ENCODE measurements around the gene SCFD2.
A peak's percentile ranks its signal among the peaks of the same experiment; 100 is the strongest.
"Not testable (repeated sequence)": the region's sequence is repeated elsewhere in the genome, so short reads cannot be mapped to it uniquely, and the experiment has no call there.

The SCFD2 gene

DNA sequence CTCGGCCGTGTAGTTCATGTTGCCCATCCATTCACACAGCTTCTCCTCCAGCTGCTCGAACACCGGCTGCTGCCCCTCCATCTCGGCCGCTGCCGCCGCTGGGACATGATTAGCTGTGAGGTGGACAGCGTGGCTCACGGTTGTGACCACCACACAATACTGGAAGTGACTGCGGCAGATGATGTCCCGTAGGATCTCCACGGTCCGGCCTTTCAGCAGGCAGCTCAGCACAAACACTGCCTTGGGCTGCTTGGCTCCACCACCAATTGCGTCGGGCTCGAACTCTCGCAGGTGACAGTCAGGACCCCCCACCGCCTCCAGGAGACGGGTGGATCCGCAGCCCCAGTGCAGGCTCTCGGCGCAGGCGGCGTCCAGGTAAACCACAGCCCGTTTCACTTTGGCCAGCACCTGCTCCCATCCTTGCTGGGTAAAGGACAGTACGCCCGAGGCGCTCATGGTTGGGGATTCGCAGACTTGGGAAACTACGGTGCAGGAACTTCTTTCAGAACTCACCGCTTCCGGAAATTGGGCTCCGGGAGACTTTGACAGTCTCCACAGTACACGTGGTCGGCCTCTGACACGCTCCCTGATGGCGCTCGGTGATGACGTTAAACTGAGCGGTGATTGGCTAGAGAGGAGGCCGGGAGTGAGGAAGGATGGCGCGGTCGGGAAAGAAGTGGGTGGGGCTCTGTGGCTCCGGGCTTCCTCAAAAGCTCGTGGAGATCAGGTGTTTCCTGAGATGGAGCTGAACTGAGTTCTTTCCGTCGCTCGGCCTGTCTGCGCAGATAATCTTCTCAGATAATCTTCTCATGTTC is at the start of gene SCFD2:
Gene SCFD2 (minus strand): TSS at position 576 of the 815 bp plus-strand sequence.
- peak within 1 kb of the TSS; percentile 65 for H3K27ac ChIP-seq
- ChIA-PET CTCF (interaction anchor here (0.6 kb wide), 2 partner anchors 78 to 868 kb away, joined by 3 read pairs; no protein-coding TSS in a partner anchor), POLR2A (ENCODE audit: low non-redundant PET) (interaction anchor here (0.8 kb wide), 1 partner anchor 18 kb away, joined by 3 read pairs; no protein-coding TSS in a partner anchor)
- TF ChIP-seq, protein P1, sequence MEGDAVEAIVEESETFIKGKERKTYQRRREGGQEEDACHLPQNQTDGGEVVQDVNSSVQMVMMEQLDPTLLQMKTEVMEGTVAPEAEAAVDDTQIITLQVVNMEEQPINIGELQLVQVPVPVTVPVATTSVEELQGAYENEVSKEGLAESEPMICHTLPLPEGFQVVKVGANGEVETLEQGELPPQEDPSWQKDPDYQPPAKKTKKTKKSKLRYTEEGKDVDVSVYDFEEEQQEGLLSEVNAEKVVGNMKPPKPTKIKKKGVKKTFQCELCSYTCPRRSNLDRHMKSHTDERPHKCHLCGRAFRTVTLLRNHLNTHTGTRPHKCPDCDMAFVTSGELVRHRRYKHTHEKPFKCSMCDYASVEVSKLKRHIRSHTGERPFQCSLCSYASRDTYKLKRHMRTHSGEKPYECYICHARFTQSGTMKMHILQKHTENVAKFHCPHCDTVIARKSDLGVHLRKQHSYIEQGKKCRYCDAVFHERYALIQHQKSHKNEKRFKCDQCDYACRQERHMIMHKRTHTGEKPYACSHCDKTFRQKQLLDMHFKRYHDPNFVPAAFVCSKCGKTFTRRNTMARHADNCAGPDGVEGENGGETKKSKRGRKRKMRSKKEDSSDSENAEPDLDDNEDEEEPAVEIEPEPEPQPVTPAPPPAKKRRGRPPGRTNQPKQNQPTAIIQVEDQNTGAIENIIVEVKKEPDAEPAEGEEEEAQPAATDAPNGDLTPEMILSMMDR (conservative IDR thresholded peaks at IDR 0.05; ENCODE audit: low read depth): no peak
- peak; percentile 98 for DNase-seq (ENCODE audit: low spot score)

DNA sequence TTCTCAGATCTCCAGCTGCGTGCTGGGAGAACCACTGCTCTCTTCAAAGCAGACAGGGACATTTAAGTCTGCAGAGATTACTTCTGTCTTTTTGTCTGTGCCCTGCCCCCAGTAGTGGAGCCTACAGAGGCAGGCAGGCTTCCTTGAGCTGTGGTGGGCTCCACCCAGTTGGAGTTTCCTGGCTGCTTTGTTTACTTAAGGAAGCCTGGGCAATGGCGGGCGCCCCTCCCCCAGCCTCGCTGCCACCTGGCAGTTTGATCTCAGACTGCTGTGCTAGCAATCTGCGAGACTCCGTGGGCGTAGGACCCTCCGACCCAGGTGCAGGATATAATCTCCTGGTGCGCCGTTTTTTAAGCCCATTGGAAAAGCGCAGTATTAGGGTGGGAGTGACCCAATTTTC is 43.6 kb upstream of the SCFD2 start:
- DNase-seq (ENCODE audit: low spot score); H3K27ac ChIP-seq; POLR2A ChIA-PET (ENCODE audit: low non-redundant PET); CTCF ChIA-PET: not testable (repeated sequence)

DNA sequence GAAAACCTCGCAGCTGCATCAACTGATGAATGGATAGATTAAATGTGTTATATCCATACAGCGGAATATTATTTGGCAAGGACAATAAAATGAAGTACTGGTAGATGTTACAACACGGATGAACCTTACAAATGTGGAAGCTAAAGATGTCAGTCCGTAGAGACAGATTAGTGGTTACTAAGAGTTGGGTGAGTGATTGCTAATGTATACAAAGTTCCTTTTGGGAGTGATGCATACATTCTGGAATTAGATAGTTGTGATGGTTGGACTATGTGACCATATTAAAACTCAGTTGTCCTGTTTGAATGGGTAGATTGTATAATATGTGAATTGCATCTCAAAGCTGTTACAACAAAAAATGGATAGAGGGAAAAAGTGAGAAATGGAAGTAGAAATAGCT is 14.4 kb upstream of the SCFD2 start:
- TF ChIP-seq, protein P1 (conservative IDR thresholded peaks at IDR 0.05; ENCODE audit: low read depth): no peak
- no peak for DNase-seq (ENCODE audit: low spot score)
- no peak overlapping the region for H3K27ac ChIP-seq
- ChIA-PET CTCF (interaction anchor here (1.1 kb wide), 1 partner anchor 10 kb away, joined by 3 read pairs; no protein-coding TSS in a partner anchor), POLR2A (ENCODE audit: low non-redundant PET) (no interaction called here)

DNA sequence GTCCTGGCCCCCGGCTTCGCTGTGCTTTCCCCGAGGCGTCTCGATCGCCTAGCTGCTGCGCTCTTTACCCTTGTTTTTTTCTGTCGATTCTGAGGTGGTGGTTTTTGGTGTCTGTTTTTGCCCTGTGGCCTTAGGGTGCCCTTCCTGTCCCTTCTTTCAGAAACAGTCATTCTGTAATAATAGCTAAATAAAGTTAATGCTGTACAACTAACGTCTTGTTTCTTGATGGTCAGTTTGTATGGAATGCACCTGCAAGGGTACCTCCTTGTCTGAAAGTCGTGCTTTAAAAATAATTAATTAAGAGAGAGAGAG is 12.3 kb upstream of the SCFD2 start:
- ChIA-PET POLR2A (ENCODE audit: low non-redundant PET) (interaction anchor here (1.0 kb wide), 1 partner anchor 12 kb away, joined by 3 read pairs; no protein-coding TSS in a partner anchor), CTCF (interaction anchor here (0.6 kb wide), 1 partner anchor 1275 kb away, joined by 6 read pairs; no protein-coding TSS in a partner anchor)
- no peak for DNase-seq (ENCODE audit: low spot score)
- H3K27ac ChIP-seq: peak overlapping the region; percentile 77
- TF ChIP-seq, protein P1 (conservative IDR thresholded peaks at IDR 0.05; ENCODE audit: low read depth): no peak

DNA sequence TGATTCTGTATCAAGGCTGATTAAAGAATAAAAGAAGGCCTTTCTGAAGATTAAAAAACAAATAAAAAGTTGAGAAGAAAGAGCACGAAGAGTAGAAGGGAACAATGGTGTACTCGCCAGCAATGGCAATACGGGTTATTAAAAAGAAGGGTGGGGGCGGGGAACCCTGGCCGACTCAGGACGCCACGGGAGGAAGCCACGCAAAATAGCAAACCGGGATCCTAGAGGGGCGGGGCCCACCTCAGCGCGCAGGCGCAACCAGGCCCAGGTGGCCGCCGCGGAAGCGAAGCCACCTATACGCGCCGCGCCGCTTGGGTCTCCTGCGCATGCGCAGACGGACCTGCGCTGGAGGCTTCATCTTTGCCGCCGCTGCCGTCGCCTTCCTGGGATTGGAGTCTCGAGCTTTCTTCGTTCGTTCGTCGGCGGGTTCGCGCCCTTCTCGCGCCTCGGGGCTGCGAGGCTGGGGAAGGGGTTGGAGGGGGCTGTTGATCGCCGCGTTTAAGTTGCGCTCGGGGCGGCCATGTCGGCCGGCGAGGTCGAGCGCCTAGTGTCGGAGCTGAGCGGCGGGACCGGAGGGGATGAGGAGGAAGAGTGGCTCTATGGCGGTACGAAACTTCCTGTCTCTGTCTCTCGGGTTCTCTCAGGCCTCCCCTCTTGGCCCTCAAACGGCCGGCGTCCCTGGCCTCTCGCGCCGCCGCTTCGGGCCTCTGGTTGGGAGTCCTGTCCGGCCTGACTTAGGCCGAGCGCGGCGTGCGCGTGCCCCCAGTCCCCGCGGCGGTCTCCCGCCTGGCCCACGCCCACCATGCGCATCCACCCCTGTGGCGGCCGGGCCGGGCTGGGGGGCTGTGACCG is 11.7 kb upstream of the SCFD2 start, which contains the start of gene FIP1L1:
Gene FIP1L1 (plus strand): TSS at position 323 of the 852 bp plus-strand sequence. CDS start 198 bp downstream, at position 521.
- CTCF ChIA-PET: no interaction called here
- POLR2A ChIA-PET (ENCODE audit: low non-redundant PET): interaction anchor here (1.0 kb wide), 1 partner anchor 13 kb away, joined by 3 read pairs; no protein-coding TSS in a partner anchor
- peak; percentile 97 for DNase-seq (ENCODE audit: low spot score)
- TF ChIP-seq, protein P1 (conservative IDR thresholded peaks at IDR 0.05; ENCODE audit: low read depth): no peak
- peak within 1 kb of the TSS; percentile 77 for H3K27ac ChIP-seq

DNA sequence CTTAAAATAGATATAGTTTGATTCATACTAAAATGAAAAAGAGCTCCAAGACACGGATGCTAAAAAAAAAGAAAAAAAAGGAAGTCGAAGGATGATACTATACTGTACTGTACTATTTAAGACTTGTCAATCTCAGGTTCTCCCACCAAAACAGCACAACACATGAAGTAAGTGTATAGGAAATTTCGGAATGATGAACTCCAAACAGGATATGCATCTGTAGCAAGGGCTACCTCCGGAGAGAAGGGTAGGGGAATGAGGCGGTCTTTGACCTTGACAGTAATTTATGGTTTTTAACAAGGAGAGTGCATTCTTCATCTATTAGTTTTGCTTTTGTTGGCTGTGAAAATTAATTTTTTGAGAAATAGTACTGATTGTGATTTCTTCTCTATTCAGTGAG is 11.0 kb upstream of the SCFD2 start:
- CTCF ChIA-PET: no interaction called here

More for the DNA sequence above, 11.0 kb upstream of the SCFD2 start:
- no peak for DNase-seq (ENCODE audit: low spot score)
- TF ChIP-seq, protein P1 (conservative IDR thresholded peaks at IDR 0.05; ENCODE audit: low read depth): no peak
- H3K27ac ChIP-seq: no peak overlapping the region
- POLR2A ChIA-PET (ENCODE audit: low non-redundant PET): interaction anchor here (1.0 kb wide), 1 partner anchor 13 kb away, joined by 3 read pairs; no protein-coding TSS in a partner anchor

All from RWPE1 (cell line).